Esophagus muscularis mucosa (tissue), 4 donors: ENCODE data around the gene ADAMTSL1. TPM values are rescaled to one million over a fixed set of nuclear protein-coding genes. Genes with fewer than 3 reads are reported as not detected.

Experiments used
- DNase-seq: peaks from one replicate; pipeline ENCODE4 v3.0.0-alpha.2; 2017; ENCODE audit errors: extremely low spot score
- H3K27ac ChIP-seq, 4 donors: fragments of 200-600 bp; sonication (generic); replicated peaks in 1 of 4; 1 replicate in 3 of 4; 2 replicates in 1 of 4; pipeline ENCODE4 v1.5.1; 2016 to 2019; ENCODE audit warnings: mild to moderate bottlenecking in 1 of 4
- H3K27me3 ChIP-seq, 4 donors: fragments of 200-600 bp; sonication (generic); one replicate each; pipeline versions ENCODE4 v1.5.1 to v1.6.0; 2016 to 2019
- H3K36me3 ChIP-seq, 4 donors: fragments of 200-600 bp; sonication (generic); one replicate each; pipeline ENCODE4 v1.5.1; 2016 to 2019
- H3K4me1 ChIP-seq, 4 donors: fragments of 200-600 bp; sonication (generic); one replicate each; pipeline ENCODE4 v1.5.1; 2016 to 2019
- H3K4me3 ChIP-seq, 4 donors: fragments of 200-600 bp; sonication (generic); 1 replicate in 2 of 4; 2 replicates in 2 of 4; pipeline ENCODE4 v1.5.1; 2016 to 2019; ENCODE audit warnings: mild to moderate bottlenecking in 4 of 4, moderate library complexity in 1 of 4
- H3K9me3 ChIP-seq, 4 donors: fragments of 200-600 bp; sonication (generic); 1 replicate in 3 of 4; 2 replicates in 1 of 4; pipeline ENCODE4 v1.5.1; 2016 to 2019
- EP300 ChIP-seq: sonication (generic); formaldehyde crosslinking; IDR thresholded peaks from one replicate; pipeline ENCODE4 v1.6.1; 2017; ENCODE audit warnings: antibody characterized with exemption
- POLR2A ChIP-seq: fragments of 450-650 bp; IDR thresholded peaks from one replicate; pipeline ENCODE4 v1.6.1; 2017; ENCODE audit warnings: antibody characterized with exemption, moderate library complexity, mild to moderate bottlenecking, low read depth
- POLR2AphosphoS5 ChIP-seq, 2 donors: sonication (generic); formaldehyde crosslinking; IDR thresholded peaks; one replicate each; pipeline ENCODE4 v1.6.1; 2017; ENCODE audit warnings: antibody characterized with exemption in 2 of 2
- WGBS: methylation state at CpG from one replicate; pipeline ENCODE4 v1.1.5; 2018; 5-methylcytosine and 5-hydroxymethylcytosine counted together
- intact Hi-C: fragments of 100-400 bp; cut with DNase I; formaldehyde crosslinking; loops from one replicate; pipeline ENCODE4 v1.15.1; 2023
- total RNA-seq, 4 donors: library from RNA; depleted of rRNA; stranded (reverse); fragments of >200 nt; gene quantifications; one replicate each; pipeline versions ENCODE4 v1.1.0 to v1.2.1, GENCODE V29; 2016
- TF ChIP-seq, protein P1 (sequence below), 3 experiments: fragments of 200-600 bp in 2 of 3; fragments of 450-650 bp in 1 of 3; sonication (generic) in 2 of 3; IDR thresholded peaks; one replicate each; pipeline ENCODE4 v1.5.1; 2017 to 2019; ENCODE audit warnings: antibody characterized with exemption in 3 of 3, mild to moderate bottlenecking in 2 of 3, moderate library complexity in 1 of 3

ADAMTSL1 gene
- total RNA-seq, 4 donors from 2014 or later, result 81.7 to 172 (median 145) TPM

DNA sequence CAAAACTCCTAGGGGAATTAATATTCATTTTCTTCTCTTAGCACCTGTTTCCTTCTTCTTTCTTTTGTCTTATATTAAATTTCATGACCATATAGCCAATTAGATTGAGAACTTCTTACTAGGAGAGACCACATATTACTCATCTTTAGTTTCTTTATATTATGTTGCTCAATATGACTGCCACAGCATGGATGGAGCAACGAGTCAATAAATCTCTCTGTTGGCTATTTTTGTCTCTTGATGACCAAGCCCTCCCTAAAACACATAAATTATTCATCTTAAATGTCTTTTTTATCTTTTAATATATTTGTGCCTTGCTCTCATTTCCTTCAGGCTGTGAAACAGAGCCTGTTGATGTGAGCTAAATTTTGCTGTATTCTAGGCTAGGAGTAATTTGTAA, 123.0 kb downstream of the ADAMTSL1 start:
- Histone ChIP-seq H3K4me3 (no peak overlapping the region), H3K27ac (peak overlapping the region in 2 of 4 donors; percentile 3 to 25), H3K4me1 (peaks cover 0 to 51% (median 40%) of the 10 kb centered on the region in 4 donors), H3K27me3 (no peaks in the 10 kb centered on the region), H3K9me3 (peaks cover 0 to 13% (median under 1%) of the 10 kb centered on the region in 4 donors), H3K36me3 (no peaks in the 10 kb centered on the region)
- TF ChIP-seq POLR2A (no peak), EP300 (no peak), POLR2AphosphoS5 (IDR thresholded peaks at IDR 0.05) (no peak)
- TF ChIP-seq, protein P1, sequence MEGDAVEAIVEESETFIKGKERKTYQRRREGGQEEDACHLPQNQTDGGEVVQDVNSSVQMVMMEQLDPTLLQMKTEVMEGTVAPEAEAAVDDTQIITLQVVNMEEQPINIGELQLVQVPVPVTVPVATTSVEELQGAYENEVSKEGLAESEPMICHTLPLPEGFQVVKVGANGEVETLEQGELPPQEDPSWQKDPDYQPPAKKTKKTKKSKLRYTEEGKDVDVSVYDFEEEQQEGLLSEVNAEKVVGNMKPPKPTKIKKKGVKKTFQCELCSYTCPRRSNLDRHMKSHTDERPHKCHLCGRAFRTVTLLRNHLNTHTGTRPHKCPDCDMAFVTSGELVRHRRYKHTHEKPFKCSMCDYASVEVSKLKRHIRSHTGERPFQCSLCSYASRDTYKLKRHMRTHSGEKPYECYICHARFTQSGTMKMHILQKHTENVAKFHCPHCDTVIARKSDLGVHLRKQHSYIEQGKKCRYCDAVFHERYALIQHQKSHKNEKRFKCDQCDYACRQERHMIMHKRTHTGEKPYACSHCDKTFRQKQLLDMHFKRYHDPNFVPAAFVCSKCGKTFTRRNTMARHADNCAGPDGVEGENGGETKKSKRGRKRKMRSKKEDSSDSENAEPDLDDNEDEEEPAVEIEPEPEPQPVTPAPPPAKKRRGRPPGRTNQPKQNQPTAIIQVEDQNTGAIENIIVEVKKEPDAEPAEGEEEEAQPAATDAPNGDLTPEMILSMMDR (IDR thresholded peaks at IDR 0.05), result no peak
- intact Hi-C loops, result no loop called here
- 43% methylated on average over 1 of the region's 1 CpG for WGBS
- no peak for DNase-seq

DNA sequence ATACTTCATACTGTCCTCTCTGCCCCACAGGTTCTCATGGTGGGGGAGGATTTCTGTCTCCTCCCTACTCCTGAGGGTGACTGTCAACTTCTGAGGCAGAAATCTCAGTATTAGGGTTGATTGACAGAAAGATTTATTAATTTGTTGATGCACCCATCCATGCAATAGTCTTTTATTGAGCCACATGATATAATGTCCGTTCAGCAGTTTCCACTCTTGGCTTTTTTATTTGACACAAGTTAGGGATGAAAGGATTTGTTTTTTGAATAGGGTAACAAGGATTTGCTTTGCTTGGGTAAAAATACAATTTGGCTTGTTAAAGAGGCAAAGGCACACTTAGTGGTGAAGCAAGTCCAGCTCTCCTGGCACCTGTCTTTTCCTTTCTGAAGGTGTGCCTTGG, 125.0 kb downstream of the ADAMTSL1 start:
- 68% methylated on average over 1 of the region's 1 CpG for WGBS
- intact Hi-C loops, result no loop called here
- no peak overlapping the region for H3K27ac ChIP-seq
- H3K27me3 ChIP-seq, result no peaks in the 10 kb centered on the region
- no peaks in the 10 kb centered on the region for H3K36me3 ChIP-seq
- no peak for DNase-seq
- TF ChIP-seq, protein P1 (IDR thresholded peaks at IDR 0.05), result no peak
- TF ChIP-seq POLR2AphosphoS5 (IDR thresholded peaks at IDR 0.05) (no peak), POLR2A (no peak), EP300 (no peak)
- H3K4me1 ChIP-seq, result peaks cover 0 to 52% (median 40%) of the 10 kb centered on the region in 4 donors
- H3K9me3 ChIP-seq, result peaks cover 0 to 9% (median 0%) of the 10 kb centered on the region in 4 donors
- no peak overlapping the region for H3K4me3 ChIP-seq

DNA sequence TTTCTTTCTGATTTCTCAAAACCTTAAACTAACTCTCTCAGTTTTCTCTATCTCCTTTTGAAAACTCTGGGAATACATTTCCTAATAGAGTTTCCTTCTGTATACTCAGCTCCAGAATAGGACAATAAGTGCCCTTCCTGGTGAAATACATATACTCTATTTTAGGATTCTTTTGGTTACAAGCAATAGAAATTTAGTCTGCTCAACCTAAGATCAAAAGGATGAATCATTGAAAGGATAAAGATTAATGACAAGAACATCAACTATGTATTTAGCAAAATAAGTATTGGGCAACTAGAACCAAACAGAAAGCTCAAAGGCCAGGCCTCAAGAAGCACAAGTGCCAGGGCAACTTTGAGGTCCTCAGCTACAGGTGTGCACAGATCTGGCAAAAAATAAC, 127.1 kb downstream of the ADAMTSL1 start:
- H3K27me3 ChIP-seq, result no peaks in the 10 kb centered on the region
- H3K36me3 ChIP-seq, result no peaks in the 10 kb centered on the region
- H3K4me3 ChIP-seq, result no peak overlapping the region
- no peaks in the 10 kb centered on the region for H3K9me3 ChIP-seq
- no peak overlapping the region for H3K27ac ChIP-seq
- TF ChIP-seq POLR2AphosphoS5 (IDR thresholded peaks at IDR 0.05), result no peak
- TF ChIP-seq, protein P1 (IDR thresholded peaks at IDR 0.05), result no peak
- TF ChIP-seq EP300, result no peak
- TF ChIP-seq POLR2A, result no peak
- DNase-seq, result no peak
- intact Hi-C loops, result no loop called here
- peaks cover 4 to 61% (median 46%) of the 10 kb centered on the region in 4 donors for H3K4me1 ChIP-seq

DNA sequence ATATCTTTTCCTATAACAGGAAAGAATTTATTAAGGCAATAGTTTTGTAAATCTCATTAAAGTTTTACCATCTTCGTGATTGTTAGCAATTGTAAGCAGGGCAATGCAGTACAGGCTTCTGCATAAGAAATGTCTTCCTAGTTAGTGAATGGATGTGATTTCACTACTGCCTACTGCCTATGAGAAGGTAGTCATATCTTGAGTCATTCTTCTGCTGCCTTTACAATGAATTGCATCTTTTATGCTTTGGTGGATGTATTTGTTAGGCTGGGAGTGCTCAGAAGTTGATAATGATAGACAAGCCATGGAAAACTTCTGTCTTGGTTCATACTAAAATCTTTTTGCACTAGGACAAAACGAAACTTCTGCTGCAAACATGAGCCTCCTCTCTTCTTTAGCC, 128.0 kb downstream of the ADAMTSL1 start:
- H3K9me3 ChIP-seq, result no peaks in the 10 kb centered on the region
- no peaks in the 10 kb centered on the region for H3K27me3 ChIP-seq
- TF ChIP-seq POLR2A, result no peak
- peaks cover 12 to 61% (median 50%) of the 10 kb centered on the region in 4 donors for H3K4me1 ChIP-seq
- intact Hi-C loops, result no loop called here
- 87% methylated on average over 2 of the region's 2 CpGs for WGBS
- no peak overlapping the region for H3K27ac ChIP-seq
- no peak for DNase-seq
- no peaks in the 10 kb centered on the region for H3K36me3 ChIP-seq
- H3K4me3 ChIP-seq, result no peak overlapping the region

DNA sequence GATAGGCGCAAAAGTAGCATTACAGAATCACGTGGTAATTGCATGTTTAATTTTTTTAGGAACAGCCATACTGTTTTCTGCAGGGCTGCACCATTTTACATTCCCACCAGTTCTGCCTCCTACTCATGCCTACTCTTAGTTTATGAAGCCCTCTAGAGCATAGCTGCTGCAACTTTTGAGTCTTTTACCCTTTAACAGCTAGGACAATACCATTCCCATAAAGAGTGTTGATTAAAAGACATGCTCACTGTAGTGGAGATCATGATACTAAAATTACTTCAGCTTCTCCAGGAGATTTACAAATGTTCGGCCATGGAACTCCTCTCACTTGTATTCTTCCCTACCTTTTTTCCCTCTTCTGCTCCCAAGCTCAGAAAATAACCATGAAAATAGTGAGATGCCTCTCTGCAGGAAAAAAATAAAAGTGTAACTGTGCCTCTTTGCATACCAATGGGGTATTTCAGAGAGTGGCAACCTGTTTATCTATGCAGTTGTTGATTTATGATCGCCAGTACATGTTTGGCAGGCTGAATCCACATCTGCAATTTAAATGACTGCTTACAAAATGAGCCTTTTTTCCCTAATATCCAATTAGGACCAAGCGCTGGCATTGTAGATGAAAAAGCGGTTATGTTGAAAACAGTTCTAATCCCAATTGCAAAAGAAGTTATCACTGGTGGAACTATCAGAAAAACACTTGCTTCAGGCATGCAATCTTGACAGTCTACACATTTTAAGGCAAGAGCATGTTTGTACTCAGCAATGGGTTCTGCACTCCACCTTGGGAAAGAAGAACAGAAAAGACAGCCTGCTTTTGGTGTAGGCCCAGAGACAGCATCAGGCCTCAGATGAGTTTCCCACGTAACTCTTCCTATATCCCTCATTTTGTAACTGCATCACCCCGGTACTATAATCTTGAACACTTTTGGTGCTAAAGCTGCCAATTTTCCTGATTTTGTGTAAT, 131.1 kb downstream of the ADAMTSL1 start:
- TF ChIP-seq, protein P1 (IDR thresholded peaks at IDR 0.05), result no peak
- no peak for TF ChIP-seq EP300
- no peak for TF ChIP-seq POLR2AphosphoS5 (IDR thresholded peaks at IDR 0.05)
- TF ChIP-seq POLR2A, result no peak
- WGBS, result 88% methylated on average over 8 of the region's 8 CpGs
- peak overlapping the region; percentile 44 to 70 (median 56) for H3K27ac ChIP-seq
- H3K4me1 ChIP-seq, result peaks cover 12 to 43% (median 37%) of the 10 kb centered on the region in 4 donors
- H3K9me3 ChIP-seq, result no peaks in the 10 kb centered on the region
- no peaks in the 10 kb centered on the region for H3K27me3 ChIP-seq
- intact Hi-C loops, result no loop called here
- no peak for DNase-seq
- H3K4me3 ChIP-seq, result no peak overlapping the region
- H3K36me3 ChIP-seq, result no peaks in the 10 kb centered on the region
